ENCODE measurements around the gene RNFT1. TPM values are rescaled to one million over a fixed set of nuclear protein-coding genes. Genes with fewer than 3 reads are reported as not detected.

RNFT1 gene
- total RNA-seq, 2 donors from 2014 or later: 7.9 TPM

DNA sequence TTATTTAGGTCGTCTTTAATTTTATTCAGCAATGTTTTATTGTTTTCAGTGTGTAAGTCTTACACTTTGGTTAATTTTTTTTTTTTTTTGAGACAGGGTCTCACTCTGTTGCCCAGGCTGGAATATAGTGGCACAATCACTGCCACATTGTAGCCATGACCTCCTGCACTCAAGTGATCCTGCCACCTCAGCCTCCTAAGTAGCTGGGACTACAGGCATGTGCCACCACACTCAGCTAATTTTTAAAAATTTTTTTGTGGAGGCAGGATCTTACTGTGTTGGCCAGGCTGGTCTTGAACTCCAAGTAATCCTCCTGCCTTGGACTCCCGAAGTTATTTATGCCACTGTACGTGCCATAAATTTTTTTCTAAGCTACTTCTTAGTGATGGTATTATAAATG, 57.1 kb downstream of the RNFT1 start:
- no peak for DNase-seq (ENCODE audit: low spot score)
- Histone ChIP-seq H3K4me3 (no peak overlapping the region), H3K4me1 (no peaks in the 10 kb centered on the region), H3K36me3 (peaks cover 1% of the 10 kb centered on the region), H3K27me3 (no peaks in the 10 kb centered on the region), H3K27ac (no peak overlapping the region), H3K9me3 (no peaks in the 10 kb centered on the region)
- TF ChIP-seq, protein P1, sequence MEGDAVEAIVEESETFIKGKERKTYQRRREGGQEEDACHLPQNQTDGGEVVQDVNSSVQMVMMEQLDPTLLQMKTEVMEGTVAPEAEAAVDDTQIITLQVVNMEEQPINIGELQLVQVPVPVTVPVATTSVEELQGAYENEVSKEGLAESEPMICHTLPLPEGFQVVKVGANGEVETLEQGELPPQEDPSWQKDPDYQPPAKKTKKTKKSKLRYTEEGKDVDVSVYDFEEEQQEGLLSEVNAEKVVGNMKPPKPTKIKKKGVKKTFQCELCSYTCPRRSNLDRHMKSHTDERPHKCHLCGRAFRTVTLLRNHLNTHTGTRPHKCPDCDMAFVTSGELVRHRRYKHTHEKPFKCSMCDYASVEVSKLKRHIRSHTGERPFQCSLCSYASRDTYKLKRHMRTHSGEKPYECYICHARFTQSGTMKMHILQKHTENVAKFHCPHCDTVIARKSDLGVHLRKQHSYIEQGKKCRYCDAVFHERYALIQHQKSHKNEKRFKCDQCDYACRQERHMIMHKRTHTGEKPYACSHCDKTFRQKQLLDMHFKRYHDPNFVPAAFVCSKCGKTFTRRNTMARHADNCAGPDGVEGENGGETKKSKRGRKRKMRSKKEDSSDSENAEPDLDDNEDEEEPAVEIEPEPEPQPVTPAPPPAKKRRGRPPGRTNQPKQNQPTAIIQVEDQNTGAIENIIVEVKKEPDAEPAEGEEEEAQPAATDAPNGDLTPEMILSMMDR (IDR thresholded peaks at IDR 0.05): no peak

DNA sequence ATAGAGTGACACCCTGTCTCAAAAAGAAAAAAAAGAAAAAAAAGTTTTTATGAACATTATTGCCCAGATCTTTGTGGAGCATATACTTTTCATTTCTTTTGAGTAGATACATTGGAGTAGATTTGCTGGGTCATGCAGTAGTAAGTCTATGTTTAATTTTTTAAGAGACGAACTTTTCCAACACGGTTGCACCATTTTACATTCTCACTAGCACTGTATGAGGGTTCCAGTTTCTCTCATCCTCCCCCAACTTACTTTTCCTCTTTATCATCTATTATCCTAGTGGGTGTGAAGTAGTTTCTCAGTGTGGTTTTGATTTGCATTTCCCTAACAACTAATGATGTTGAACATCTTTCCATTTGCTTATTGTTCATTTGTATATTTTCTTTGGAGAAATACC, 61.1 kb downstream of the RNFT1 start:
- H3K36me3 ChIP-seq: no peaks in the 10 kb centered on the region
- H3K27ac ChIP-seq: no peak overlapping the region
- H3K4me3 ChIP-seq: no peak overlapping the region
- TF ChIP-seq, protein P1 (IDR thresholded peaks at IDR 0.05): no peak
- no peaks in the 10 kb centered on the region for H3K9me3 ChIP-seq
- peaks cover 0 to 11% of the 10 kb centered on the region in 2 donors for H3K4me1 ChIP-seq
- H3K27me3 ChIP-seq: no peaks in the 10 kb centered on the region
- no peak for DNase-seq (ENCODE audit: low spot score)

Other genes with a start within 250 kb of the RNFT1 start
- 1 to 10 TPM; 6.1 to 8.0 TPM for gene TUBD1, start 71.8 kb downstream of the RNFT1 start, total RNA-seq
- 10 to 100 TPM; 14.3 to 21.8 TPM for gene RPS6KB1, start 71.6 kb downstream of the RNFT1 start, total RNA-seq
- gene HEATR6, start 114.2 kb upstream of the RNFT1 start, total RNA-seq: 10 to 100 TPM; 11.4 to 19.0 TPM
- gene CA4, start 185.2 kb upstream of the RNFT1 start, total RNA-seq: 1 to 10 TPM; 1.7 to 4.0 TPM

Data from right atrium auricular region (tissue), 2 donors.